Subcutaneous adipose tissue (tissue), 4 donors: Measurements from ENCODE around the gene EFHC1. TPM values are rescaled to one million over a fixed set of nuclear protein-coding genes. Genes with fewer than 3 reads are reported as not detected.

ENCODE experiments used
- CTCF ChIP-seq: fragments of 450-650 bp; IDR thresholded peaks from one replicate; pipeline ENCODE4 v1.5.1; 2016; ENCODE audit warnings: low read depth, mild to moderate bottlenecking, control low read depth, antibody characterized with exemption, moderate library complexity
- total RNA-seq, 4 donors: library from RNA; depleted of rRNA; stranded (reverse); fragments of >200 nt; gene quantifications; one replicate each; pipeline ENCODE4 v1.1.0, GENCODE V29; 2016

EFHC1 gene
- total RNA-seq, 4 donors from 2014 or later, result 26.2 to 33.9 (median 27.3) TPM

GRCh38 chr6:52491203-52492069, 71.3 kb downstream of the EFHC1 start:
- TF ChIP-seq CTCF, result no peak

- TF ChIP-seq CTCF, result no peak
Measured at GRCh38 chr6:52493669-52494068, 73.5 kb downstream of the EFHC1 start.

GRCh38 chr6:52494298-52495072, 74.3 kb downstream of the EFHC1 start:
- no peak for TF ChIP-seq CTCF

GRCh38 chr6:52495922-52496321, 75.8 kb downstream of the EFHC1 start:
- no peak for TF ChIP-seq CTCF

GRCh38 chr6:52496631-52497030, 76.5 kb downstream of the EFHC1 start:
- TF ChIP-seq CTCF, result no peak

GRCh38 chr6:52497652-52498408, 77.7 kb downstream of the EFHC1 start:
- no peak for TF ChIP-seq CTCF
